HepG2 (cell line): ENCODE results near the gene RAET1E. TPM values are rescaled to one million over a fixed set of nuclear protein-coding genes. Genes with fewer than 3 reads are reported as not detected.

Source experiments
- BHLHE40 ChIP-seq: IDR thresholded peaks from 2 replicates; pipeline ENCODE4 v1.6.1; 2011; ENCODE audit warnings: low read length, improper control_type of control experiment
- CBX1 ChIP-seq: IDR thresholded peaks from one replicate; pipeline ENCODE4 v1.6.1; 2016; ENCODE audit warnings: antibody characterized with exemption, low read depth
- CCDC6 ChIP-seq: sonication (generic); formaldehyde crosslinking; IDR thresholded peaks from 2 replicates; pipeline ENCODE4 v1.8.1; 2022; ENCODE audit warnings: mild to moderate bottlenecking, missing genetic modification reagents, moderate library complexity
- DNMT3B ChIP-seq: conservative IDR thresholded peaks from 2 replicates; pipeline ENCODE4 v1.6.1; 2016; ENCODE audit warnings: missing biosample characterization, control low read depth
- ESRRA ChIP-seq: sonication (generic); formaldehyde crosslinking; IDR thresholded peaks from 2 replicates; pipeline ENCODE4 v1.5.1; 2020; ENCODE audit warnings: mild to moderate bottlenecking, low read depth, missing genetic modification reagents
- KLF15 ChIP-seq: sonication (generic); formaldehyde crosslinking; IDR thresholded peaks from 2 replicates; pipeline ENCODE4 v1.8.1; 2023; ENCODE audit warnings: borderline replicate concordance, mild to moderate bottlenecking, inconsistent platforms, missing genetic modification reagents, mixed read lengths
- KLF9 ChIP-seq: IDR thresholded peaks from 2 replicates; pipeline ENCODE4 v1.6.1; 2016; ENCODE audit warnings: low read depth
- MIER3 ChIP-seq: IDR thresholded peaks from 2 replicates; pipeline ENCODE4 v1.6.1; 2016; ENCODE audit warnings: missing compliant biosample characterization, borderline replicate concordance
- RBAK ChIP-seq: sonication (generic); formaldehyde crosslinking; IDR thresholded peaks from 2 replicates; pipeline ENCODE4 v1.5.1; 2020; ENCODE audit warnings: mild to moderate bottlenecking, missing genetic modification reagents
- RXRB ChIP-seq: IDR thresholded peaks from 2 replicates; pipeline ENCODE4 v1.6.1; 2016; ENCODE audit warnings: borderline replicate concordance, missing genetic modification reagents, missing compliant biosample characterization
- SMAD1 ChIP-seq: sonication (generic); formaldehyde crosslinking; IDR thresholded peaks from 2 replicates; pipeline ENCODE4 v1.4.0; 2020; ENCODE audit warnings: missing genetic modification reagents, low read depth, mild to moderate bottlenecking, borderline replicate concordance
- SUZ12 ChIP-seq: fragments of 150-350 bp; IDR thresholded peaks from 2 replicates; pipeline ENCODE4 v1.6.1; 2014; ENCODE audit warnings: low read depth, low read length
- ZBTB38 ChIP-seq: sonication (generic); formaldehyde crosslinking; IDR thresholded peaks from 2 replicates; pipeline ENCODE4 v1.5.1; 2020; ENCODE audit warnings: mild to moderate bottlenecking, missing genetic modification reagents
- ZC3H13 ChIP-seq: sonication (generic); formaldehyde crosslinking; IDR thresholded peaks from 2 replicates; pipeline ENCODE4 v1.8.1; 2023; ENCODE audit warnings: mild to moderate bottlenecking, missing genetic modification reagents, moderate library complexity
- ZNF282 ChIP-seq: fragments of 450-650 bp; IDR thresholded peaks from 2 replicates; pipeline ENCODE4 v1.6.1; 2018; ENCODE audit not compliant: partially characterized antibody
- ZNF296 ChIP-seq: sonication (generic); formaldehyde crosslinking; conservative IDR thresholded peaks from 2 replicates; pipeline ENCODE4 v1.5.0; 2020; ENCODE audit warnings: mild to moderate bottlenecking, missing genetic modification reagents
- ZNF329 ChIP-seq: sonication (generic); formaldehyde crosslinking; IDR thresholded peaks from 2 replicates; pipeline ENCODE4 v1.9.0; 2021; ENCODE audit warnings: low read depth, mild to moderate bottlenecking, missing genetic modification reagents
- ZNF543 ChIP-seq: sonication (generic); formaldehyde crosslinking; IDR thresholded peaks from 2 replicates; pipeline ENCODE4 v1.4.0; 2020; ENCODE audit warnings: mild to moderate bottlenecking, missing genetic modification reagents
- ZNF563 ChIP-seq: sonication (generic); formaldehyde crosslinking; IDR thresholded peaks from 2 replicates; pipeline ENCODE4 v1.8.0; 2022; ENCODE audit warnings: mild to moderate bottlenecking, moderate library complexity, missing genetic modification reagents
- ZNF614 ChIP-seq: IDR thresholded peaks from 2 replicates; pipeline ENCODE4 v1.6.1; 2018; ENCODE audit warnings: missing biosample characterization, missing genetic modification reagents, inconsistent platforms, borderline replicate concordance
- ZNF672 ChIP-seq: sonication (generic); formaldehyde crosslinking; IDR thresholded peaks from 2 replicates; pipeline ENCODE4 v1.8.1; 2022; ENCODE audit warnings: missing genetic modification reagents
- ZNF792 ChIP-seq: IDR thresholded peaks from 2 replicates; pipeline ENCODE4 v1.6.1; 2016
- ZSCAN9 ChIP-seq: IDR thresholded peaks from 2 replicates; pipeline ENCODE4 v1.6.1; 2016; ENCODE audit warnings: borderline replicate concordance
- polyA plus RNA-seq, 8 experiments: library from polyadenylated mRNA; depleted of rRNA in 3 of 8; stranded (reverse) in 7 of 8; unstranded in 1 of 8; fragments of >200 nt; fragmentation: Illumina TruSeq in 4 of 8; extraction: Trizol in 4 of 8; gene quantifications; 2 replicates each; pipeline versions ENCODE4 v1.2.1 to v1.2.3, GENCODE V29; 2011 to 2016; ENCODE audit warnings: low read depth in 4 of 8, missing spikeins in 1 of 8, mixed read lengths in 1 of 8; ENCODE audit not compliant: insufficient read depth in 1 of 8
- total RNA-seq, 5 experiments: library from RNA; depleted of rRNA; stranded (reverse); fragments of >200 nt; fragmentation: Illumina TruSeq; extraction: Trizol; gene quantifications; 2 replicates each; pipeline ENCODE4 v1.2.3, GENCODE V29; 2016; ENCODE audit warnings: low read depth in 1 of 5
- TF ChIP-seq, protein P1 (sequence below): IDR thresholded peaks from 2 replicates; pipeline ENCODE4 v1.6.1; 2016; ENCODE audit warnings: missing compliant biosample characterization, missing genetic modification reagents, borderline replicate concordance
- TF ChIP-seq, protein P2 (sequence below): sonication (generic); formaldehyde crosslinking; IDR thresholded peaks from 2 replicates; pipeline ENCODE4 v1.4.0; 2020; ENCODE audit warnings: low read depth, mild to moderate bottlenecking, missing genetic modification reagents
- TF ChIP-seq, protein P3 (sequence below): sonication (generic); formaldehyde crosslinking; IDR thresholded peaks from 2 replicates; pipeline ENCODE4 v1.4.0; 2020; ENCODE audit warnings: low read depth, mild to moderate bottlenecking, missing genetic modification reagents

Gene RAET1E
- total and polyA plus RNA-seq, 2 of the 13 experiments (the other 11 are each of a cell fraction or from before 2014, with no cell fraction given): not detected

DNA sequence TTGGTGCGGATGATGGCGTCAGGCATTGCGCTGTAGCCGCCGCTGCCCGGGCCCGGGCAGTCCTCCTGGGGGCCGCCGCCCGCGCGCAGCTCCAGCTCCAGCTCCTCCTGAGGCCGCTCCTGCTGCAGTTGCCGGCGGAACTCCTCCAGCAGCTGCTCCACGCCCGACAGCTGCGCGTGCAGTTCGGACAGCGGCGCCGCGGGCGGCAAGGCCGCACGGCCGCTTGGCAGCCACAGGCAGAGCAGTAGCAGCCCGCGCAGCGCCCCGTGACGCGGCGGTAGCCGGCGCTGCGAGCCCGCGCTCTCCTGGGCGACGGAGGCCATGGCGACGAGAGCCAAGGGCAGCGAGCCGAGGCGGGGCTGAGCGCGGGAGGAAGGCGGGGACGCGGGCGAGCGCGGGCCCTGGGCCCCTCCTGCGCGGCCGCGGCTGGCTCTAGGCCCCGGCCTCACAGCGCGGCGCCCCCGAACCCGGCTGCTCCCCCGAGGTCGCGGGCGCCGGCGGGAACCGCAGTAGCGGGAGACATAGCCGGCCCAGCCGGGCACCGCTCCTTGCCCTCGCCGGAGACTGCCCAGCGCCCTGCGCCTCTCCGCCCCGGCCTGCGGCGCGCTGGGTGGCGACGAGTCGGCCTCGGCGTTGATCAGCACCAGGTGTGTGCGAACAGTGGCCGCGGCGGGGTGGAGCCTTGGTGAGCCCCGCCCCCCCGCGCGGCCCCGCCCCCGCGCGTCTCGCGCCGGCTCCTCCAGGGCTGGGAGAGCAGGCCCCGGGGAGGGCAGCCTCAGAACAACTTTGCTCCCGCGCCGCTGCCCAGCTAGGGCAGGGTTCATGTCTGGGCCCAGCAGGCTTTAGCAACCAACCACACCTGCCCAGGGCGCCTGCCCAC, 34.0 kb downstream of the RAET1E start, which contains the start of gene LRP11 (continued):
- TF ChIP-seq ZNF329 (CRISPR knock-in tag) (peak; percentile 86; the same call in 1 of the 2 replicates), ZSCAN9 (CRISPR knock-in tag) (peak; percentile 43; the same call in 1 of the 2 replicates), ZBTB38 (peak; percentile 39; the same call in 1 of the 2 replicates), KLF9 (CRISPR knock-in tag) (no peak), ZNF792 (CRISPR knock-in tag) (no peak), ZNF563 (peak; percentile 96), DNMT3B (CRISPR knock-in tag) (no peak), RBAK (no peak), BHLHE40 (0 out of 2 replicates have a peak, but pooled peaks have one; percentile 12), ZNF672 (peak; percentile 80), SMAD1 (CRISPR knock-in tag) (peak; percentile 53; the same call in 1 of the 2 replicates), RXRB (CRISPR knock-in tag) (peak; percentile 61; the same call in 1 of the 2 replicates), ZNF282 (no peak), ZNF543 (CRISPR knock-in tag) (no peak), ZNF614 (0 out of 2 replicates have a peak, but pooled peaks have one; percentile 15), ESRRA (CRISPR knock-in tag) (peak; percentile 41; the same call in 1 of the 2 replicates), KLF15 (no peak), SUZ12 (no peak), MIER3 (CRISPR knock-in tag) (no peak; the same call in 1 of the 2 replicates), ZC3H13 (peak; percentile 83; the same call in 1 of the 2 replicates), CCDC6 (CRISPR knock-in tag) (peak; percentile 83; the same call in 1 of the 2 replicates), ZNF296 (CRISPR knock-in tag) (no peak), CBX1 (no peak)
- TF ChIP-seq, protein P1, sequence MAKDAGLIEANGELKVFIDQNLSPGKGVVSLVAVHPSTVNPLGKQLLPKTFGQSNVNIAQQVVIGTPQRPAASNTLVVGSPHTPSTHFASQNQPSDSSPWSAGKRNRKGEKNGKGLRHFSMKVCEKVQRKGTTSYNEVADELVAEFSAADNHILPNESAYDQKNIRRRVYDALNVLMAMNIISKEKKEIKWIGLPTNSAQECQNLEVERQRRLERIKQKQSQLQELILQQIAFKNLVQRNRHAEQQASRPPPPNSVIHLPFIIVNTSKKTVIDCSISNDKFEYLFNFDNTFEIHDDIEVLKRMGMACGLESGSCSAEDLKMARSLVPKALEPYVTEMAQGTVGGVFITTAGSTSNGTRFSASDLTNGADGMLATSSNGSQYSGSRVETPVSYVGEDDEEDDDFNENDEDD (CRISPR knock-in tag): peak; percentile 58; the same call in 1 of the 2 replicates
- TF ChIP-seq, protein P2, sequence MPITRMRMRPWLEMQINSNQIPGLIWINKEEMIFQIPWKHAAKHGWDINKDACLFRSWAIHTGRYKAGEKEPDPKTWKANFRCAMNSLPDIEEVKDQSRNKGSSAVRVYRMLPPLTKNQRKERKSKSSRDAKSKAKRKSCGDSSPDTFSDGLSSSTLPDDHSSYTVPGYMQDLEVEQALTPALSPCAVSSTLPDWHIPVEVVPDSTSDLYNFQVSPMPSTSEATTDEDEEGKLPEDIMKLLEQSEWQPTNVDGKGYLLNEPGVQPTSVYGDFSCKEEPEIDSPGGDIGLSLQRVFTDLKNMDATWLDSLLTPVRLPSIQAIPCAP: 0 out of 2 replicates have a peak, but pooled peaks have one; percentile 56
- TF ChIP-seq, protein P3, sequence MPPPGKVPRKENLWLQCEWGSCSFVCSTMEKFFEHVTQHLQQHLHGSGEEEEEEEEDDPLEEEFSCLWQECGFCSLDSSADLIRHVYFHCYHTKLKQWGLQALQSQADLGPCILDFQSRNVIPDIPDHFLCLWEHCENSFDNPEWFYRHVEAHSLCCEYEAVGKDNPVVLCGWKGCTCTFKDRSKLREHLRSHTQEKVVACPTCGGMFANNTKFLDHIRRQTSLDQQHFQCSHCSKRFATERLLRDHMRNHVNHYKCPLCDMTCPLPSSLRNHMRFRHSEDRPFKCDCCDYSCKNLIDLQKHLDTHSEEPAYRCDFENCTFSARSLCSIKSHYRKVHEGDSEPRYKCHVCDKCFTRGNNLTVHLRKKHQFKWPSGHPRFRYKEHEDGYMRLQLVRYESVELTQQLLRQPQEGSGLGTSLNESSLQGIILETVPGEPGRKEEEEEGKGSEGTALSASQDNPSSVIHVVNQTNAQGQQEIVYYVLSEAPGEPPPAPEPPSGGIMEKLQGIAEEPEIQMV (CRISPR knock-in tag): no peak
